ENCODE results near the gene DACH1. TPM values are rescaled to one million over a fixed set of nuclear protein-coding genes. Genes with fewer than 3 reads are reported as not detected.

Gene DACH1
- total RNA-seq, 1 experiment from 2014 or later, result not detected

DNA sequence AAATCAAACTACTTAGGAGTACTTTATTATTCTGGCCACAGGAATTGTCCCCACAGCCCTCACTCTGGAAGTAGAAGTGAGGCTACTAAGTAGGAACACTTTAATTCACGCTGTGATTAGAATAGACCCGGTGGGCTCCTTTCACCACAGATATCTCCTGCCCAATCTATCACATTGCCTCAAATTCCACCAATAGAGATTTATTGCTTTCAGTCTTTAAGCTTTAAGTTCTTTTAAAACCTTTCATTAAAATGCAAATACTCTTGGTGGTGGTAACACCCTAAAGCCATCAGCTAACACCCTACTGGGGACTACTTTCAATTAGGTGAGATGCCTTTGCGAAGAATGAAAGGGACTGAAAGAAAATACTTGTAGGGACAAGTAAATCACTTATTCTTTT is 181.9 kb downstream of the DACH1 start:
- Histone ChIP-seq H3K4me3 (replicated peaks in 1 of 2; ENCODE audit: low read depth in 1 of 2, low read length in 2 of 2) (no peak overlapping the region), H3K27me3 (ENCODE audit: insufficient read depth, low read length) (no peaks in the 10 kb centered on the region), H3K9me2 (ENCODE audit: insufficient read depth) (no peaks in the 10 kb centered on the region), H3K27ac (ENCODE audit: low read depth, low read length) (no peak overlapping the region), H3K9ac (ENCODE audit: low read length) (no peak overlapping the region), H4K20me1 (ENCODE audit: insufficient read depth) (no peaks in the 10 kb centered on the region), H3K36me3 (ENCODE audit: control insufficient read depth in 1 of 2, insufficient read depth in 2 of 2, low read length in 2 of 2) (no peaks in the 10 kb centered on the region), H3K79me2 (ENCODE audit: insufficient read depth, low read length) (no peaks in the 10 kb centered on the region), H3K9me3 (ENCODE audit: control insufficient read depth in 1 of 2, insufficient read depth in 1 of 2, low read depth in 1 of 2, low read length in 2 of 2) (no peaks in the 10 kb centered on the region; a peak in 1 of 4 replicates), H2AFZ (ENCODE audit: low read depth, low read length, poor library complexity, severe bottlenecking) (no peak overlapping the region), H3K4me2 (ENCODE audit: low read length) (no peak overlapping the region), H3K4me1 (ENCODE audit: control insufficient read depth in 1 of 2, insufficient read depth in 2 of 2, low read length in 2 of 2) (no peaks in the 10 kb centered on the region)
- ChIA-PET RAD21 (ENCODE audit: low non-redundant PET in 1 of 2, low total read pairs in 2 of 2, uncharacterized antibody in 2 of 2, unreplicated experiment in 2 of 2) (no interaction called here), POLR2A (no interaction called here), CTCF (no interaction called here)
- BruUV-seq (replicated peaks), result no TSS peak
- no peak for TF ChIP-seq TCF7L2 (IDR thresholded peaks at IDR 0.05; ENCODE audit: borderline replicate concordance, extremely low read depth, insufficient read depth, insufficient read length)
- no peak for TF ChIP-seq JUND (IDR thresholded peaks at IDR 0.05)
- no peak for TF ChIP-seq ELF1 (IDR thresholded peaks at IDR 0.05; ENCODE audit: borderline replicate concordance, low read depth)
- TF ChIP-seq, protein P1, sequence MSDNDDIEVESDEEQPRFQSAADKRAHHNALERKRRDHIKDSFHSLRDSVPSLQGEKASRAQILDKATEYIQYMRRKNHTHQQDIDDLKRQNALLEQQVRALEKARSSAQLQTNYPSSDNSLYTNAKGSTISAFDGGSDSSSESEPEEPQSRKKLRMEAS (IDR thresholded peaks at IDR 0.05), result no peak
- TF ChIP-seq, protein P2, sequence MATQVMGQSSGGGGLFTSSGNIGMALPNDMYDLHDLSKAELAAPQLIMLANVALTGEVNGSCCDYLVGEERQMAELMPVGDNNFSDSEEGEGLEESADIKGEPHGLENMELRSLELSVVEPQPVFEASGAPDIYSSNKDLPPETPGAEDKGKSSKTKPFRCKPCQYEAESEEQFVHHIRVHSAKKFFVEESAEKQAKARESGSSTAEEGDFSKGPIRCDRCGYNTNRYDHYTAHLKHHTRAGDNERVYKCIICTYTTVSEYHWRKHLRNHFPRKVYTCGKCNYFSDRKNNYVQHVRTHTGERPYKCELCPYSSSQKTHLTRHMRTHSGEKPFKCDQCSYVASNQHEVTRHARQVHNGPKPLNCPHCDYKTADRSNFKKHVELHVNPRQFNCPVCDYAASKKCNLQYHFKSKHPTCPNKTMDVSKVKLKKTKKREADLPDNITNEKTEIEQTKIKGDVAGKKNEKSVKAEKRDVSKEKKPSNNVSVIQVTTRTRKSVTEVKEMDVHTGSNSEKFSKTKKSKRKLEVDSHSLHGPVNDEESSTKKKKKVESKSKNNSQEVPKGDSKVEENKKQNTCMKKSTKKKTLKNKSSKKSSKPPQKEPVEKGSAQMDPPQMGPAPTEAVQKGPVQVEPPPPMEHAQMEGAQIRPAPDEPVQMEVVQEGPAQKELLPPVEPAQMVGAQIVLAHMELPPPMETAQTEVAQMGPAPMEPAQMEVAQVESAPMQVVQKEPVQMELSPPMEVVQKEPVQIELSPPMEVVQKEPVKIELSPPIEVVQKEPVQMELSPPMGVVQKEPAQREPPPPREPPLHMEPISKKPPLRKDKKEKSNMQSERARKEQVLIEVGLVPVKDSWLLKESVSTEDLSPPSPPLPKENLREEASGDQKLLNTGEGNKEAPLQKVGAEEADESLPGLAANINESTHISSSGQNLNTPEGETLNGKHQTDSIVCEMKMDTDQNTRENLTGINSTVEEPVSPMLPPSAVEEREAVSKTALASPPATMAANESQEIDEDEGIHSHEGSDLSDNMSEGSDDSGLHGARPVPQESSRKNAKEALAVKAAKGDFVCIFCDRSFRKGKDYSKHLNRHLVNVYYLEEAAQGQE (IDR thresholded peaks at IDR 0.05; ENCODE audit: low read depth), result no peak
- TF ChIP-seq SP1 (IDR thresholded peaks at IDR 0.05; ENCODE audit: low read depth), result no peak
- intact Hi-C loops (cut with micrococcal nuclease), result no loop called here
- DNase-seq (ENCODE audit: low read depth, low spot score), result no peak
- ATAC-seq, result no peak

Data from HCT116 (cell line).